SK-N-SH (cell line): ENCODE data around the gene CSNK2A2.

ENCODE experiments used
- EZH2phosphoT487 ChIP-seq: fragments of 200-600 bp; sonication (generic); IDR thresholded peaks from 2 replicates; pipeline ENCODE4 v1.6.1; 2017; ENCODE audit warnings: low read depth, mixed run types, mild to moderate bottlenecking, antibody characterized with exemption, moderate library complexity, borderline replicate concordance
- FOXJ3 ChIP-seq: sonication (generic); formaldehyde crosslinking; IDR thresholded peaks from 2 replicates; pipeline ENCODE4 v1.5.1; 2020; ENCODE audit warnings: mild to moderate bottlenecking, missing genetic modification reagents
- POLR2AphosphoS5 ChIP-seq: IDR thresholded peaks from 2 replicates; pipeline ENCODE4 v1.6.1; 2012; ENCODE audit warnings: low read depth, low read length
- TCF12 ChIP-seq: IDR thresholded peaks from 2 replicates; pipeline ENCODE4 v1.4.0; 2012
- TF ChIP-seq, protein P1 (sequence below): fragments of 200-600 bp; sonication (generic); IDR thresholded peaks from 2 replicates; pipeline ENCODE4 v1.6.1; 2017; ENCODE audit warnings: antibody characterized with exemption, mild to moderate bottlenecking, moderate library complexity

DNA sequence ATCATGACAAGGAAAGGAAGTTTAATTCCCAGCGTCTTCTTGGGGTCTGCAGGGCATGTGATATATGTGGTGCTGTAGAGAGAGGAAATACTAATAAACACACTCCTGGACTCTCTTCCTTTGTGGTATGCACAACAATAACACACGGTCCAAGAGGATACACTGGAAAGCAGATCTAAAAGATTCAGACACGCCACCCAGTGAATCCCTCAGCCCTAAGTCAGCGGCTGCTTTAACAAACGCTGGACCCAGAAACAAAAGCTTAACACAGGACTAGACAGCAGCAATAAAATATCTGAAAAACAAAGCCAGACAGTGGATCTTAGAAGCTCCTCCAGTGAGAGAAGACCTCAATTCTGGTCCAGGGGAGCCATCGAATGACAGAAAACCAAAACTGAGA is 81.8 kb downstream of the CSNK2A2 start:
- no peak for TF ChIP-seq POLR2AphosphoS5
- TF ChIP-seq, protein P1, sequence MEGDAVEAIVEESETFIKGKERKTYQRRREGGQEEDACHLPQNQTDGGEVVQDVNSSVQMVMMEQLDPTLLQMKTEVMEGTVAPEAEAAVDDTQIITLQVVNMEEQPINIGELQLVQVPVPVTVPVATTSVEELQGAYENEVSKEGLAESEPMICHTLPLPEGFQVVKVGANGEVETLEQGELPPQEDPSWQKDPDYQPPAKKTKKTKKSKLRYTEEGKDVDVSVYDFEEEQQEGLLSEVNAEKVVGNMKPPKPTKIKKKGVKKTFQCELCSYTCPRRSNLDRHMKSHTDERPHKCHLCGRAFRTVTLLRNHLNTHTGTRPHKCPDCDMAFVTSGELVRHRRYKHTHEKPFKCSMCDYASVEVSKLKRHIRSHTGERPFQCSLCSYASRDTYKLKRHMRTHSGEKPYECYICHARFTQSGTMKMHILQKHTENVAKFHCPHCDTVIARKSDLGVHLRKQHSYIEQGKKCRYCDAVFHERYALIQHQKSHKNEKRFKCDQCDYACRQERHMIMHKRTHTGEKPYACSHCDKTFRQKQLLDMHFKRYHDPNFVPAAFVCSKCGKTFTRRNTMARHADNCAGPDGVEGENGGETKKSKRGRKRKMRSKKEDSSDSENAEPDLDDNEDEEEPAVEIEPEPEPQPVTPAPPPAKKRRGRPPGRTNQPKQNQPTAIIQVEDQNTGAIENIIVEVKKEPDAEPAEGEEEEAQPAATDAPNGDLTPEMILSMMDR: no peak
- no peak for TF ChIP-seq TCF12
- no peak for TF ChIP-seq FOXJ3
- no peak for TF ChIP-seq EZH2phosphoT487
